ENCODE results near the gene UVSSA.

DNA sequence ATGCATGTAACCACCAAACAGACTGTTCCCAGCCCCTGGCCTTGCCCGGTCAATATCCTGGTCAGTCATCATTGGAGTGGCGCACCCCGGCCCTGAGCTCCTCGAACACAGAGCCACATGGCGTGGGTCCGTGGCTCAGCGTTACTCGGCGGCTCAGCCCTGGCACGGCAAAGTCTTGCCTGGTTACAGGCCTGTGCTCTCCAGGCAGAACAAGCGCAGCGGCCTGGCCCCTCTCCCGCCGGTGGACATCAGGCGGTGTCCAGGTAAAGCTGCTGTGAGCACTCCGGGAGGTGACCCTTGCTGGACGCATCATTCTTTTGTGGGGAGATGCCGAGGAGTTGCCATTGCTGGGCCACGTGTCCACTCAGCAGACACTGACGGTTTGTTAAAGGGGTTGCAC, 6.1 kb upstream of the UVSSA start:
- TF ChIP-seq, protein P1, sequence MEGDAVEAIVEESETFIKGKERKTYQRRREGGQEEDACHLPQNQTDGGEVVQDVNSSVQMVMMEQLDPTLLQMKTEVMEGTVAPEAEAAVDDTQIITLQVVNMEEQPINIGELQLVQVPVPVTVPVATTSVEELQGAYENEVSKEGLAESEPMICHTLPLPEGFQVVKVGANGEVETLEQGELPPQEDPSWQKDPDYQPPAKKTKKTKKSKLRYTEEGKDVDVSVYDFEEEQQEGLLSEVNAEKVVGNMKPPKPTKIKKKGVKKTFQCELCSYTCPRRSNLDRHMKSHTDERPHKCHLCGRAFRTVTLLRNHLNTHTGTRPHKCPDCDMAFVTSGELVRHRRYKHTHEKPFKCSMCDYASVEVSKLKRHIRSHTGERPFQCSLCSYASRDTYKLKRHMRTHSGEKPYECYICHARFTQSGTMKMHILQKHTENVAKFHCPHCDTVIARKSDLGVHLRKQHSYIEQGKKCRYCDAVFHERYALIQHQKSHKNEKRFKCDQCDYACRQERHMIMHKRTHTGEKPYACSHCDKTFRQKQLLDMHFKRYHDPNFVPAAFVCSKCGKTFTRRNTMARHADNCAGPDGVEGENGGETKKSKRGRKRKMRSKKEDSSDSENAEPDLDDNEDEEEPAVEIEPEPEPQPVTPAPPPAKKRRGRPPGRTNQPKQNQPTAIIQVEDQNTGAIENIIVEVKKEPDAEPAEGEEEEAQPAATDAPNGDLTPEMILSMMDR (IDR thresholded peaks at IDR 0.05 in 2 of 3, conservative IDR thresholded peaks at IDR 0.05 in 1 of 3; ENCODE audit: insufficient read depth in 2 of 3, low read depth in 1 of 3, low read length in 3 of 3) = no peak
- no peak for TF ChIP-seq ZBTB1 (CRISPR knock-in tag; IDR thresholded peaks at IDR 0.05; ENCODE audit: borderline replicate concordance, low read depth)
- no peak for TF ChIP-seq ZNF253 (CRISPR knock-in tag; conservative IDR thresholded peaks at IDR 0.05)
- TF ChIP-seq SMARCE1 (IDR thresholded peaks at IDR 0.05) = no peak
- TF ChIP-seq RAD51 (IDR thresholded peaks at IDR 0.05; ENCODE audit: borderline replicate concordance, low read depth) = no peak
- TF ChIP-seq GATAD2B (IDR thresholded peaks at IDR 0.05; ENCODE audit: borderline replicate concordance) = no peak
- no peak for TF ChIP-seq ILK (tag; IDR thresholded peaks at IDR 0.05; ENCODE audit: borderline replicate concordance, low read depth)
- no peak for TF ChIP-seq BRCA1 (IDR thresholded peaks at IDR 0.05)
- TF ChIP-seq BRCA1 (CRISPR knock-in tag; IDR thresholded peaks at IDR 0.05) = no peak

Measured in K562 (cell line).